Measurements from ENCODE around the gene VAPB.
A peak's percentile ranks its signal among the peaks of the same experiment; 100 is the strongest.
"Not testable (repeated sequence)": the region's sequence is repeated elsewhere in the genome, so short reads cannot be mapped to it uniquely, and the experiment has no call there.

The VAPB gene

GRCh38 chr20:58420798-58421496 is 31.9 kb downstream of the VAPB start:
- TF ChIP-seq CTCF (conservative IDR thresholded peaks at IDR 0.05): no peak
- no peak overlapping the region for H3K27ac ChIP-seq

- no peak for TF ChIP-seq CTCF (conservative IDR thresholded peaks at IDR 0.05)
- H3K27ac ChIP-seq: no peak overlapping the region
Observed at GRCh38 chr20:58421497-58421850, 32.4 kb downstream of the VAPB start.

GRCh38 chr20:58424218-58424969 is 35.4 kb downstream of the VAPB start:
- H3K27ac ChIP-seq: peak overlapping the region; percentile 41
- no peak for TF ChIP-seq CTCF (conservative IDR thresholded peaks at IDR 0.05)

- not testable (repeated sequence) for H3K27ac ChIP-seq
Observed at GRCh38 chr20:58427571-58427970, 38.5 kb downstream of the VAPB start.

DNA sequence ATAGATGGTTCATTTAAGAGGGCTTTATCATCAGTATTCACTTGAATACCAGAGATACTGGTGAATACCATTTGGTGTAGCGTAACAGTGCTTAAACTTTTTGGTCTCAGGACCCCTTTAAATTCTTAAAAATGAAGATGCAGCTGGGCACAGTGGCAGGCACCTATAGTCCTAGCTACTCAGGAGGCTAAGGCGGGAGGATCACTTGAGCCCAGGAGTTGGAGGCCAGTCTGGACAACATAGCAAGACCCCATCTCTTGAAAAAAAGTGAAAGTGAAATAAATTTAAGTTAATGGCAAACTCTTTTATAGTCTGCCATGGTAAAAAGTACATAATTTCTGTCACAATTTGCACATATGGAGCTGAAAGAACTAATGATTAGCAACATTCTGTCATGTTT is 39.3 kb downstream of the VAPB start:
- TF ChIP-seq CTCF (conservative IDR thresholded peaks at IDR 0.05): no peak
- H3K27ac ChIP-seq: no peak overlapping the region

DNA sequence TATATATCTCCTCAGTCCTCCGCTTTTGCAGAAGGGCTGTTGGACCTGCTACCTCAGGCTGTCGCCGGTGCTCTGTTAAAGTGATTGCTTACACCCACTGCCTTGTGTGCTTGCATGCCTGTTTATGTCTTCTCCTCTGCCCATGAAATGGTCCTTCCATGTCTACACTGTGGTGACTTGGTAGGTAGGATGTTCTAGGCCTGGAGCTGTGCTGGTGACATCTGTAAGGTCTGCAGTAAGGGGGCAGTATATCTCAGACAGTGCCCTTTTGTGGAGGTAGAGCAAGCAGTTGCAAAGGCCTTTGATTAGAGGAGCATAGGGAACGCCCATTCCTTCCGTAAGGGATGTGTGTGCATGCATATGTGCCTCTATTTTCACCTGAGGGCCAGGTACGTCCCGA is 40.3 kb downstream of the VAPB start:
- TF ChIP-seq CTCF (conservative IDR thresholded peaks at IDR 0.05): no peak
- no peak overlapping the region for H3K27ac ChIP-seq

DNA sequence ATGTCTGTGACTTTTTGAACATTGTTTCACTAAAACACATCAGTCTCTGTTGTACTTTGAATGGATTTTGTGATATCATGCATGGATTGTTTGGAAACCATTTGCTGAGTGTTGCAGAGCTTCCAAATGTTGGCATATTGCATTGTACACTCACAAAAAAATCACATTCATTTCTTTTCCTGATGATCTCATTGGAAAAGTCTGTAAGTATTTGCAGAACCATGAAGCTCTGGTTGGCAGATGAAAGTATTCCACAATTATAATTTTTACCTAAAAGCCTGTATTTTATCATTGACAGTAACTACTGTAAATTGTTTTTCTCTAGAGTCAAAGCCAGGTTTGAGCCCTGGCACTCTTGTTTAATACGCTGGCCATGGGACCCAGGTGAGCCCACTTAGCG is 42.1 kb downstream of the VAPB start:
- H3K27ac ChIP-seq: no peak overlapping the region
- TF ChIP-seq CTCF (conservative IDR thresholded peaks at IDR 0.05): no peak
